Activated naive CD8-positive, alpha-beta T cell treated with anti-CD3 and anti-CD28 coated beads, Interleukin-2, amount 10 ng/mL, durations not matched to agents 7 days and 5 days (primary cell): ENCODE data around the gene ATAD5. TPM values are rescaled to one million over a fixed set of nuclear protein-coding genes. Genes with fewer than 3 reads are reported as not detected.

Experiments used
- ATAC-seq: fragments of 150-1000 bp; cut with Tn5 transposase; one replicate; pipeline ENCODE4 v1.10.0; 2021; ENCODE audit warnings: low read depth, moderate library complexity
- POLR2A ChIA-PET: fragments of 350-600 bp; sonication (Branson Sonifier 250); formaldehyde crosslinking; loops from one replicate; lab custom pipeline; 2021; ENCODE audit warnings: antibody characterized with exemption; lab: Charles Lee
- DNase-seq: peaks from one replicate; pipeline ENCODE4 v3.0.0; 2021
- H3K27ac Mint-ChIP-seq: one replicate; pipeline ENCODE4 v1.8.0; 2022; ENCODE audit warnings: mild to moderate bottlenecking, mixed read lengths
- H3K27me3 Mint-ChIP-seq: one replicate; pipeline ENCODE4 v1.8.0; 2022; ENCODE audit warnings: mild to moderate bottlenecking, moderate library complexity, mixed read lengths
- H3K36me3 Mint-ChIP-seq: one replicate; pipeline ENCODE4 v1.8.0; 2021; ENCODE audit warnings: mild to moderate bottlenecking, mixed read lengths
- H3K4me1 Mint-ChIP-seq: one replicate; pipeline ENCODE4 v1.8.0; 2021; ENCODE audit warnings: mixed read lengths
- H3K4me3 Mint-ChIP-seq: one replicate; pipeline ENCODE4 v1.8.0; 2022; ENCODE audit warnings: mild to moderate bottlenecking, moderate library complexity, mixed read lengths
- H3K9me3 Mint-ChIP-seq: one replicate; pipeline ENCODE4 v1.8.0; 2021; ENCODE audit warnings: mixed read lengths
- total RNA-seq, 2 experiments: library from RNA; stranded (reverse); gene quantifications; one replicate each; pipeline ENCODE4 v1.2.3, GENCODE V29; 2021

Gene ATAD5
- 10 to 100 TPM; 25.8 to 29.7 TPM for total RNA-seq

GRCh38 chr17:30831663-30832437, at the start of gene ATAD5:
ATAD5 (plus strand) TSS chr17:30831966; CDS start chr17:30832348, 382 bp downstream.
- no peaks in the 10 kb centered on the region for H3K9me3 Mint-ChIP-seq
- peak; percentile 92 for DNase-seq
- H3K4me3 Mint-ChIP-seq, result peak within 1 kb of the TSS; percentile 99
- peak within 1 kb of the TSS; percentile 97 for H3K27ac Mint-ChIP-seq
- H3K27me3 Mint-ChIP-seq, result no peaks in the 10 kb centered on the region
- H3K36me3 Mint-ChIP-seq, result peaks cover 20% of the 10 kb centered on the region
- peaks cover 31% of the 10 kb centered on the region for H3K4me1 Mint-ChIP-seq
- peak; percentile 93 for ATAC-seq
- POLR2A ChIA-PET, result interaction anchor here (0.5 to 1.6 kb wide), 7 partner anchors 9 to 454 kb away, joined by 3 to 19 read pairs (median 4); no protein-coding TSS in a partner anchor

- peaks cover 33% of the 10 kb centered on the region for H3K36me3 Mint-ChIP-seq
- DNase-seq (no peak), ATAC-seq (no peak)
- no peaks in the 10 kb centered on the region for H3K27me3 Mint-ChIP-seq
- H3K27ac Mint-ChIP-seq, result no peak overlapping the region
- H3K4me1 Mint-ChIP-seq, result peaks cover 14% of the 10 kb centered on the region
- no peaks in the 10 kb centered on the region for H3K9me3 Mint-ChIP-seq
- POLR2A ChIA-PET, result no interaction called here
- H3K4me3 Mint-ChIP-seq, result no peak overlapping the region
Observed at GRCh38 chr17:30782206-30782605, 49.6 kb upstream of the ATAD5 start.

- ATAC-seq (no peak), DNase-seq (no peak)
- H3K4me3 Mint-ChIP-seq, result no peak overlapping the region
- H3K4me1 Mint-ChIP-seq, result peaks cover 11% of the 10 kb centered on the region
- H3K9me3 Mint-ChIP-seq, result no peaks in the 10 kb centered on the region
- peaks cover 38% of the 10 kb centered on the region for H3K36me3 Mint-ChIP-seq
- no peaks in the 10 kb centered on the region for H3K27me3 Mint-ChIP-seq
- POLR2A ChIA-PET, result interaction anchor here (0.7 kb wide), 1 partner anchor 968 kb away, joined by 3 read pairs; no protein-coding TSS in a partner anchor
- H3K27ac Mint-ChIP-seq, result peak overlapping the region; percentile 75
Observed at GRCh38 chr17:30788918-30789317, 42.8 kb upstream of the ATAD5 start.

GRCh38 chr17:30790279-30790678, 41.5 kb upstream of the ATAD5 start:
- Mint-ChIP-seq H3K9me3 (no peaks in the 10 kb centered on the region), H3K4me1 (peaks cover 10% of the 10 kb centered on the region), H3K36me3 (peaks cover 37% of the 10 kb centered on the region), H3K4me3 (no peak overlapping the region), H3K27me3 (no peaks in the 10 kb centered on the region), H3K27ac (peak overlapping the region; percentile 56)
- POLR2A ChIA-PET, result interaction anchor here (1.0 to 1.1 kb wide), 2 partner anchors 19 to 34 kb away, joined by 3 read pairs; partner anchors contain the start of gene CRLF3
- ATAC-seq, result peak; percentile 23
- DNase-seq, result no peak

- Mint-ChIP-seq H3K4me1 (peaks cover 14% of the 10 kb centered on the region), H3K4me3 (no peak overlapping the region), H3K9me3 (no peaks in the 10 kb centered on the region), H3K27ac (no peak overlapping the region), H3K36me3 (peaks cover 42% of the 10 kb centered on the region), H3K27me3 (no peaks in the 10 kb centered on the region)
- POLR2A ChIA-PET, result no interaction called here
- ATAC-seq (no peak), DNase-seq (no peak)
Observed at GRCh38 chr17:30793282-30793977, 38.3 kb upstream of the ATAD5 start.

- DNase-seq (no peak), ATAC-seq (no peak)
- POLR2A ChIA-PET, result no interaction called here
- no peaks in the 10 kb centered on the region for H3K27me3 Mint-ChIP-seq
- no peak overlapping the region for H3K4me3 Mint-ChIP-seq
- no peaks in the 10 kb centered on the region for H3K9me3 Mint-ChIP-seq
- peak overlapping the region; percentile 5 for H3K27ac Mint-ChIP-seq
- H3K36me3 Mint-ChIP-seq, result peaks cover 37% of the 10 kb centered on the region
- H3K4me1 Mint-ChIP-seq, result peaks cover 14% of the 10 kb centered on the region
Observed at GRCh38 chr17:30794372-30794771, 37.4 kb upstream of the ATAD5 start.

- H3K27ac Mint-ChIP-seq, result peak overlapping the region; percentile 34
- H3K9me3 Mint-ChIP-seq, result no peaks in the 10 kb centered on the region
- no peaks in the 10 kb centered on the region for H3K27me3 Mint-ChIP-seq
- H3K36me3 Mint-ChIP-seq, result peaks cover 40% of the 10 kb centered on the region
- H3K4me3 Mint-ChIP-seq, result no peak overlapping the region
- peaks cover 10% of the 10 kb centered on the region for H3K4me1 Mint-ChIP-seq
- DNase-seq (no peak), ATAC-seq (peak; percentile 46)
- POLR2A ChIA-PET, result no interaction called here
Observed at GRCh38 chr17:30796016-30796415, 35.8 kb upstream of the ATAD5 start.

GRCh38 chr17:30801671-30802070, 30.1 kb upstream of the ATAD5 start:
- H3K27me3 Mint-ChIP-seq, result no peaks in the 10 kb centered on the region
- peaks cover 21% of the 10 kb centered on the region for H3K4me1 Mint-ChIP-seq
- POLR2A ChIA-PET, result no interaction called here
- ATAC-seq, result no peak
- peaks cover 45% of the 10 kb centered on the region for H3K36me3 Mint-ChIP-seq
- no peak overlapping the region for H3K4me3 Mint-ChIP-seq
- H3K27ac Mint-ChIP-seq, result no peak overlapping the region
- no peak for DNase-seq
- no peaks in the 10 kb centered on the region for H3K9me3 Mint-ChIP-seq

GRCh38 chr17:30805944-30806456, 25.8 kb upstream of the ATAD5 start:
- peak overlapping the region; percentile 74 for H3K27ac Mint-ChIP-seq
- POLR2A ChIA-PET, result interaction anchor here (0.6 to 11.2 kb wide), 3 partner anchors 17 to 66 kb away, joined by 3 to 322 read pairs (median 3); partner anchors contain the start of gene CRLF3
- no peaks in the 10 kb centered on the region for H3K27me3 Mint-ChIP-seq
- peaks cover 44% of the 10 kb centered on the region for H3K36me3 Mint-ChIP-seq
- H3K4me1 Mint-ChIP-seq, result peaks cover 46% of the 10 kb centered on the region
- peak overlapping the region; percentile 60 for H3K4me3 Mint-ChIP-seq
- no peaks in the 10 kb centered on the region for H3K9me3 Mint-ChIP-seq
- ATAC-seq (no peak), DNase-seq (no peak)

GRCh38 chr17:30807896-30808295, 23.9 kb upstream of the ATAD5 start:
- Mint-ChIP-seq H3K4me3 (peak overlapping the region; percentile 92), H3K4me1 (peaks cover 55% of the 10 kb centered on the region), H3K27ac (peak overlapping the region; percentile 98), H3K27me3 (no peaks in the 10 kb centered on the region), H3K9me3 (no peaks in the 10 kb centered on the region), H3K36me3 (peaks cover 35% of the 10 kb centered on the region)
- no peak for ATAC-seq
- no peak for DNase-seq
- POLR2A ChIA-PET, result interaction anchor here (0.7 to 11.2 kb wide), 3 partner anchors 15 to 162 kb away, joined by 5 to 322 read pairs (median 19); partner anchors contain the start of genes ATAD5 and CRLF3

- H3K9me3 Mint-ChIP-seq, result no peaks in the 10 kb centered on the region
- DNase-seq, result peak; percentile 55
- POLR2A ChIA-PET, result interaction anchor here (0.6 to 11.2 kb wide), 11 partner anchors 9 to 505 kb away, joined by 3 to 322 read pairs (median 4); partner anchors contain the start of genes ATAD5, CRLF3 and EVI2B
- H3K27ac Mint-ChIP-seq, result peak overlapping the region; percentile 98
- H3K4me3 Mint-ChIP-seq, result peak overlapping the region; percentile 92
- peaks cover 30% of the 10 kb centered on the region for H3K36me3 Mint-ChIP-seq
- H3K27me3 Mint-ChIP-seq, result no peaks in the 10 kb centered on the region
- H3K4me1 Mint-ChIP-seq, result peaks cover 61% of the 10 kb centered on the region
- ATAC-seq, result peak; percentile 89
Observed at GRCh38 chr17:30808785-30809286, 22.9 kb upstream of the ATAD5 start.

- ATAC-seq, result peak; percentile 36
- Mint-ChIP-seq H3K4me1 (peaks cover 58% of the 10 kb centered on the region), H3K4me3 (peak overlapping the region; percentile 92), H3K36me3 (peaks cover 23% of the 10 kb centered on the region), H3K9me3 (no peaks in the 10 kb centered on the region), H3K27me3 (no peaks in the 10 kb centered on the region), H3K27ac (peak overlapping the region; percentile 98)
- POLR2A ChIA-PET, result interaction anchor here (0.5 to 11.2 kb wide), 8 partner anchors 11 to 500 kb away, joined by 3 to 322 read pairs (median 4); partner anchors contain the start of genes ATAD5 and CRLF3
- no peak for DNase-seq
Observed at GRCh38 chr17:30809867-30810266, 21.9 kb upstream of the ATAD5 start.
